T1000 (cell line): ENCODE results near the gene NR0B2.
"Not testable (repeated sequence)": the region's sequence is repeated elsewhere in the genome, so short reads cannot be mapped to it uniquely, and the experiment has no call there.

Source experiments
- DNase-seq: peaks from one replicate; lab custom pipeline; 2025; ENCODE audit warnings: mixed read lengths; lab: John Stamatoyannopoulos, UW

The NR0B2 gene

GRCh38 chr1:26913754-26914619 lies at the start of gene NR0B2:
Gene NR0B2, minus strand, starts transcription at chr1:26913975. Its CDS starts 35 bp downstream, at chr1:26913940.
- no peak for DNase-seq

- DNase-seq = no peak
These were observed 48.1 kb upstream of the NR0B2 start for GRCh38 chr1:26961826-26962225.

GRCh38 chr1:26960625-26960966 lies 46.8 kb upstream of the NR0B2 start:
- no peak for DNase-seq

- no peak for DNase-seq
These were observed 46.2 kb upstream of the NR0B2 start, which contains the start of gene KDF1 for GRCh38 chr1:26959722-26960624. Gene KDF1, minus strand, starts transcription at chr1:26960468. Its CDS starts 8,088 bp downstream, at chr1:26952380.

- DNase-seq = no peak
These were observed 45.5 kb upstream of the NR0B2 start for GRCh38 chr1:26959270-26959669.

GRCh38 chr1:26957306-26957705 lies 43.5 kb upstream of the NR0B2 start:
- no peak for DNase-seq

- DNase-seq = no peak
These were observed 42.5 kb upstream of the NR0B2 start for GRCh38 chr1:26956321-26956720.

- DNase-seq = no peak
These were observed 39.6 kb upstream of the NR0B2 start for GRCh38 chr1:26953374-26953773.

- DNase-seq = no peak
These were observed 38.2 kb upstream of the NR0B2 start for GRCh38 chr1:26951821-26952497.

GRCh38 chr1:26951216-26951615 lies 37.4 kb upstream of the NR0B2 start:
- no peak for DNase-seq

GRCh38 chr1:26950602-26951001 lies 36.8 kb upstream of the NR0B2 start:
- DNase-seq = no peak

- DNase-seq = no peak
These were observed 36.1 kb upstream of the NR0B2 start for GRCh38 chr1:26949926-26950319.

- no peak for DNase-seq
These were observed 35.6 kb upstream of the NR0B2 start for GRCh38 chr1:26949266-26949925.

GRCh38 chr1:26948725-26949057 lies 34.9 kb upstream of the NR0B2 start:
- DNase-seq = not testable (repeated sequence)

GRCh38 chr1:26946270-26946669 lies 32.5 kb upstream of the NR0B2 start:
- DNase-seq = no peak

GRCh38 chr1:26945728-26946127 lies 32.0 kb upstream of the NR0B2 start:
- no peak for DNase-seq

- no peak for DNase-seq
These were observed 31.4 kb upstream of the NR0B2 start for GRCh38 chr1:26945138-26945537.

- DNase-seq = no peak
These were observed 28.9 kb upstream of the NR0B2 start for GRCh38 chr1:26942656-26943055.

- no peak for DNase-seq
These were observed 27.5 kb upstream of the NR0B2 start for GRCh38 chr1:26941311-26941710.

GRCh38 chr1:26938659-26939025 lies 24.9 kb upstream of the NR0B2 start:
- DNase-seq = no peak

- no peak for DNase-seq
These were observed 24.4 kb upstream of the NR0B2 start for GRCh38 chr1:26938004-26938658.
